ENCODE data around the gene BOLA2B. TPM values are rescaled to one million over a fixed set of nuclear protein-coding genes. Genes with fewer than 3 reads are reported as not detected.
"Not testable (repeated sequence)": the region's sequence is repeated elsewhere in the genome, so short reads cannot be mapped to it uniquely, and the experiment has no call there.

Gene BOLA2B
- total RNA-seq, 1 experiment from 2014 or later, result 180 TPM

GRCh38 chr16:30168746-30169145, 24.7 kb downstream of the BOLA2B start:
- H2AFZ ChIP-seq (ENCODE audit: low read depth, low read length, poor library complexity, severe bottlenecking); H3K9me3 ChIP-seq (ENCODE audit: control insufficient read depth in 1 of 2, insufficient read depth in 1 of 2, low read depth in 1 of 2, low read length in 2 of 2); H3K4me1 ChIP-seq (ENCODE audit: control insufficient read depth in 1 of 2, insufficient read depth in 2 of 2, low read length in 2 of 2); H4K20me1 ChIP-seq (ENCODE audit: insufficient read depth); POLR2A ChIA-PET; H3K27ac ChIP-seq (ENCODE audit: low read depth, low read length); intact Hi-C loops (cut with micrococcal nuclease); H3K27me3 ChIP-seq (ENCODE audit: insufficient read depth, low read length); H3K4me2 ChIP-seq (ENCODE audit: low read length); BruUV-seq (replicated peaks); H3K9ac ChIP-seq (ENCODE audit: low read length); DNase-seq (ENCODE audit: low read depth, low spot score); H3K4me3 ChIP-seq (replicated peaks in 1 of 2; ENCODE audit: low read depth in 1 of 2, low read length in 2 of 2); H3K9me2 ChIP-seq (ENCODE audit: insufficient read depth); ATAC-seq; H3K79me2 ChIP-seq (ENCODE audit: insufficient read depth, low read length); H3K36me3 ChIP-seq (ENCODE audit: control insufficient read depth in 1 of 2, insufficient read depth in 2 of 2, low read length in 2 of 2); CTCF ChIA-PET; RAD21 ChIA-PET (ENCODE audit: low non-redundant PET in 1 of 2, low total read pairs in 2 of 2, uncharacterized antibody in 2 of 2, unreplicated experiment in 2 of 2): not testable (repeated sequence)

GRCh38 chr16:30166202-30166902, 27.1 kb downstream of the BOLA2B start:
- DNase-seq (ENCODE audit: low read depth, low spot score), result no peak
- no peaks in the 10 kb centered on the region for H3K36me3 ChIP-seq (ENCODE audit: control insufficient read depth in 1 of 2, insufficient read depth in 2 of 2, low read length in 2 of 2)
- ATAC-seq, result no peak
- no peaks in the 10 kb centered on the region for H3K79me2 ChIP-seq (ENCODE audit: insufficient read depth, low read length)
- TF ChIP-seq ZNF274 (IDR thresholded peaks at IDR 0.05; ENCODE audit: low read depth, low read length), result no peak
- no peak for TF ChIP-seq REST (IDR thresholded peaks at IDR 0.05; ENCODE audit: low read depth)
- TF ChIP-seq TCF7L2 (IDR thresholded peaks at IDR 0.05; ENCODE audit: borderline replicate concordance, extremely low read depth, insufficient read depth, insufficient read length), result no peak
- TF ChIP-seq CEBPB (IDR thresholded peaks at IDR 0.05; ENCODE audit: low read depth), result no peak
- TF ChIP-seq EGR1 (IDR thresholded peaks at IDR 0.05; ENCODE audit: low read depth), result no peak
- no peak for TF ChIP-seq ATF3 (IDR thresholded peaks at IDR 0.05)
- intact Hi-C loops (cut with micrococcal nuclease), result no loop called here
- H3K27ac ChIP-seq (ENCODE audit: low read depth, low read length), result no peak overlapping the region
- no peak overlapping the region for H3K4me3 ChIP-seq (replicated peaks in 1 of 2; ENCODE audit: low read depth in 1 of 2, low read length in 2 of 2)
- ChIA-PET RAD21 (ENCODE audit: low non-redundant PET in 1 of 2, low total read pairs in 2 of 2, uncharacterized antibody in 2 of 2, unreplicated experiment in 2 of 2) (no interaction called here), CTCF (no interaction called here), POLR2A (no interaction called here)
- H4K20me1 ChIP-seq (ENCODE audit: insufficient read depth), result no peaks in the 10 kb centered on the region
- H3K4me1 ChIP-seq (ENCODE audit: control insufficient read depth in 1 of 2, insufficient read depth in 2 of 2, low read length in 2 of 2), result peaks cover 2 to 5% of the 10 kb centered on the region in 2 experiments; a peak in 3 of 4 replicates
- no peak overlapping the region for H2AFZ ChIP-seq (ENCODE audit: low read depth, low read length, poor library complexity, severe bottlenecking)
- H3K4me2 ChIP-seq (ENCODE audit: low read length), result no peak overlapping the region
- H3K9me2 ChIP-seq (ENCODE audit: insufficient read depth), result no peaks in the 10 kb centered on the region
- no peaks in the 10 kb centered on the region for H3K27me3 ChIP-seq (ENCODE audit: insufficient read depth, low read length)
- no peaks in the 10 kb centered on the region for H3K9me3 ChIP-seq (ENCODE audit: control insufficient read depth in 1 of 2, insufficient read depth in 1 of 2, low read depth in 1 of 2, low read length in 2 of 2)
- BruUV-seq (replicated peaks), result no TSS peak
- no peak overlapping the region for H3K9ac ChIP-seq (ENCODE audit: low read length)
